GM08714 (cell line): Measurements from ENCODE around the gene PDK2.

Experiments used
- H3K4me3 ChIP-seq: fragments of 200-500 bp; sonication (Bioruptor generic); 2 replicates; pipeline ENCODE4 v1.5.1; 2014; ENCODE audit warnings: mild to moderate bottlenecking, low read length, inconsistent platforms
- ZNF274 ChIP-seq: IDR thresholded peaks from 2 replicates; pipeline ENCODE4 v1.6.1; 2012; ENCODE audit warnings: mild to moderate bottlenecking, low read depth, low read length

PDK2 gene

DNA sequence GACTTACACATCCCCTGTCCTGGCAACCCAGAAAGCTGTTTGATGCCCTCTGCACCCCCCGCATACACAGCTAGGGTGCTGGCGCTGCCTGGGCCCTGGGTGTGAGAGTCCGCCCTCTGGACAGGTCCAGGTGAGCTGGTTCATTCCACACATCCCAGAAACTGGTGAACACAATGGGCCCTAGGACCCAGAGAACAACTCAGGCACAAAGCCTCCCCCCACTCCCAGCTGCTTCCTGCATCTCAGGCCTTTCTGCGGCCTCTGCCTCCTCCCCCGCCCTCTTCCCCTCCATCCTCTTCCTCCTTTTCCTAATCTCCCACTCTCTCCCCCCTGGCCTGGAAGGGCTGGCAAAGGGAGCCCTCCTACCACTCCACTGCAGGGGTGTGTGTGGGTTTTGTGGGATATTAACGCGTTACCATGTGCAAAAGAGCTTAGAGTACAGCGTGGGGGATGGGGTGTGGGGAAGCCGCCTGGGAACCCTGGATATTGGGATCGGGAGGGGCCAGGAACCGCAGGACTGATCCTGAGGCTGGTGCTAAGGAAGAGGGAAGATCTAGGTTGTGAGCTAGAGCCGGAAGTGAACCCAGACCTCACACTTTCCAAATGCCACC lies 56.9 kb downstream of the PDK2 start:
- peak overlapping the region; percentile 80; the same call in 1 of the 2 replicates for H3K4me3 ChIP-seq
- no peak for TF ChIP-seq ZNF274

DNA sequence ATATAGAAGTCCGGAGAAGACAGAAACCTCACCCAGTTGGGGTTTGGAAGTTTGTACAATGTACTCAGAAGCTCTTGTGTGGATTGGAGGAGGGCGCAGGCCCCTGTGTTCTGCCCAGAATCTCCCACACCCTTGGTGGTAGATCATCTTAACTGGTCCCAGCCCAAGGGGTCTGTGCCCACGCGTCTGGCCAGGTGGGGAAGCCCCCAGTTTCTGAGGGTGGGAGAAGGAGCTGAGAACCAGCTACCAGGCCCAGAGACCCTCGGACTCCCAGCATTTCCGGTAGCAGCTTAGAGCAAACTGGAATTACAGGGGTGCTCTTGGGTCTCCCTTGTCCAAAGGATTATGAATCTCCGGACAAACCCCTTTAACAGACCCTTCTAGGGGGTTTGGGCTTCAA lies 57.6 kb downstream of the PDK2 start:
- no peak for TF ChIP-seq ZNF274
- H3K4me3 ChIP-seq, result no peak overlapping the region; the same call in 1 of the 2 replicates

DNA sequence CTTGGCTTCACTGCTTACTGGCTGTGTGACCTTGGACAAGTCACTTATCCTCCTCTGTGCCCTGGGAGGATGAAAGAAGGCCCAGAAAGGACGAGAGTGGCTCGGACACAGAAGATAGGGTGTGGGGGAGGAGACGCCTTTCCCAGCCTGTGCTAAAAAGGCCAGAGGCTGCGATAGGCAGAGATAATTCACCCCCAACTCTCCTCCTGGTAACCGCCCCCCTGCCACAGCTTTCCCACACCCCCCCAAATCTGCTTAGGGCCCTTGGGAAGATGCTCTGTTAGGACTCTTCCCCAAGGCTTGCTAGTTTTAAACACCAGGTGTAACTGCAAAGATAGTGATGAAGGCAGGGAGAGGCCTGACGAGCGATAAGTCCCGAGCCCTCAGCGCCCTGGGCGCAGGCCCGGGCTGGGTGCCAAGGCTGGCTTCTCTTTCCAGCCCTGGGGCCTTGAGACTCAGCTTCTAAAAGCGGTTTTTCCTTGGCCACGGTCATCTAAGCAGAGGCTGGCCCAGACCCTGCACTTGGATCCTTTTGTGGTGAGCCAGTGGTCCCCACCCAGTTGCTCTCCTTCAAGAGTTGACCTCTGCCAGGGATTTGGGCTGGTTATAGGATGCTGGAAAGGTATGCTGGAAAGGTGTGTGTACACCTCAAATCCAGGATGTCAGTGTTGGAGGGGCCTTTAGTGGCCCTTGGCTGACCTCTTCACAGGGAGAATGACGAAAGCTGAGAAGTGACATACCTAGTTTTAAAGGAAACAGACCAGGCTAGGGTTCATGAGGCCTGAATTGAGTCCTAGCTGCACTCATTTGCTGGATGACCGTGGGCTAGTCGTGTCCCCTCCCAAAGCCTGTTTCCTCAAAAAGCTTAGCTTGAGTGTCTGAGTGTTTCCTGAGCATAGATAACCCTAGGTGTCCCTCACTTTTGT lies 58.8 kb downstream of the PDK2 start:
- no peak for TF ChIP-seq ZNF274
- no peak overlapping the region; the same call in 1 of the 2 replicates for H3K4me3 ChIP-seq

DNA sequence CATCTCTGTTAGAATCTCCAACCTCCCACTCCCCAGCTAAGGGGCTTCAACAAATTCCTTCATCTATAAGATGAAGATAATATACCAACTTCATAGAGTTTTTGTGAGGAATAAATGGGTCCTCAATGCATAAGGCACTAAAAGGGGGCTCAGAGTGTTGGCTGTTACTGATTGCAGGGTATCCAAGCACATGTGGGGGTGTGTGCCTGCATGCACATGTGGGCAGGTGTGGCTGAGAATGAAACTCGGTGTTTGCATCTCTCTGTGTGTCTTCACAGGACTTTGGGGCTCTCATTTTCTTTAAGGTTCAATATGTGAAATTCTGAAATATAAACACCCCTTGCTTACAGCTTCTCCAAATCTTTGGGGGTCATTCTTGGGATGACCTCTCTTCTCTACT lies 59.5 kb downstream of the PDK2 start:
- peak overlapping the region; percentile 32; the same call in 1 of the 2 replicates for H3K4me3 ChIP-seq
- no peak for TF ChIP-seq ZNF274

DNA sequence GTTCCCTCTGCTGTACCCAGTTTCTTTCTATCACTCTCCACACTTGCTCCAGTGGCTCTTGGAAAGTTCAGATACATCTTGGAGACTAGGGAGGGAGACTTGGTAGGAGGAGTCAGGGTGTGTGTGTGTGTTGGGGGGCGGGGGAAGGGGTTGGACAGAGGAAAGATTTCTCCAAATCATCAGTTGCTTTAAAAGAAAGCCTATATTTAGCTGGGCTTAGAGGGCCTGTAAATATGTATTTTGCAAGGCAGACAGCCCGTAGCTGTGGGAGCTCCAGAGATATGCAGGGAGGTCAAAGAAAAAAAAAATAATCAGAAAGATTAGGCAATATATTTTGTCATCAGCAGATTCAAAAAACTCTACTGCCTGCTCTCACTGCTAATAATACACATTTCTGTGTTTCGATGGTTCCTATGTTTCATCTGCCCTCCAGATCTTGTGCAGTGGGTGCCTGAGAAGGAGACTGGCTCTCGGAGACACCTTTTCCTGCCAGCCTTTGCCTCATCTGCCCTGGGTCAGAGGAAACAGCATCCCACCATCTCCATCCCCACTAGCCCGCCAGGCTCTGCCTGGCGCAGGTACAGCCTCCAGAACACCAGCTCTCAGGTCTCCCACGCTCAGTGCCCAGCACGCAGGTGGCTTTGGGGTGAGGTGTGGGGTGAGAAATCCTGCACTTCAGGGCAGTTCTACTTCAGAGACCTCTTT lies 60.1 kb downstream of the PDK2 start:
- H3K4me3 ChIP-seq, result peak overlapping the region; percentile 32; the same call in 1 of the 2 replicates
- no peak for TF ChIP-seq ZNF274

DNA sequence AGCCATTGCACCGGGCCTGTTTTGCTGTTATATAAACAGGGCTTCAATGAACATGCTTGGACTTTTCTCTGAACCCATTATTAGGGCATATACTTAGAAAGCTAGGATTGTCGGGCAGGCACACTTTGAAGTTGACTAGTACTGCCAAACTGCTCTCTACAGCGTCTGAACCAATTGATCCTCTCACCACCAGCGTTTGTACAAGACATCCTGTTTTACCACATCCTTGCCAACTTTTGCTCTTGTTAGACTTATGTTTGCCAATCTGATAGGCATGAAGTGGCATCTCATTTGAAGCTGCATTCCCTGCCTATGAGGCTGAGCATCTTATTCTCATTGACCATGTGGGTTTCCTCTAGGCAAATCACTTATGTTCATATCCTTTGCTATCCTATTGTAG lies 62.7 kb downstream of the PDK2 start:
- no peak overlapping the region for H3K4me3 ChIP-seq
- no peak for TF ChIP-seq ZNF274

DNA sequence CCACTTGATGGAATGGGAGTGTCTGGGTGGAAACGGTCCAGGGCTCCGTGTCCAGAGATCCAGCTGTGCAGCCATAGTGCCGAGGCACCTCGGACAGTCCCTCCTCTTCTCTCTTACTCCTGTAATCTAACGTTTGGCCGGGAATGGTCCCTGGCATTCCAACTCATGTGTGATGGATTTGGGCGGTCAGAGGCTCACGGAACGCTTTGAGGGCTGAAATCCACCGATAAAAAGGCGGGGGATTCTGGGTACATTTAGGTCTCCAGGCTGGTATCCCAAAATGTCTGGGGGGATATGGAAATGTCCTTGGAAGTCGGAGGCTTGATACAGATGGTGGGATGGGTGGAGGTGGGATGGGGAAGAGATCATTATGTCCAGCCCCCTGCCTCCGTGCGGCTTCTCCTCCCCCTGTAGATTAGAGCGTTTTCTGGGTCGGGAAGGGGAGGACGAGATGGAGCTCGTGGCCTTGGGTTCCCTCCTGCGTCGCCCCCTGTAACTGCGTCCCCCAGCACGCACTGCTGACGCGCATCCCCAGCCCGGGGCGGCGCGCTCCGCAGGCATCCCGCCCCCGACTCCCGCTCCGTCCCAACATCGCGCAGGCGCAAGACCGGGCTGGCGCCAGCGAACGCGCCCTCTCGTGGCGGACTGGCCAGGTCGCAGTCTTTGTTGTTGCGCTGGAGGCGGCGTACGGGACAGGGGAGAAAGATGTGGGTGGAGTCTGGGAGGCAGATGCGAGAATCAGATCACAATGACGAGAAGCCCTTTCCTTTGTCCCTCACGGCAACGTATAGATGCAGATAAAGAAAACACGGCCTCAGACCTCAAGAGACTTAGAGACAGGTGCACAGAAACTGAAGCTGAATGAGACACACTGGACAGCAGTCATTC lies 66.1 kb downstream of the PDK2 start:
- TF ChIP-seq ZNF274, result no peak
- H3K4me3 ChIP-seq, result peak overlapping the region; percentile 69
